B cell (primary cell): Measurements from ENCODE around the gene ERCC8.

Source experiments
- EZH2 ChIP-seq: IDR thresholded peaks from 2 replicates; pipeline ENCODE4 v1.6.1; 2012; ENCODE audit warnings: borderline replicate concordance, low read depth, mild to moderate bottlenecking, moderate library complexity, low read length; ENCODE audit not compliant: insufficient read depth, poor library complexity, severe bottlenecking
- TF ChIP-seq, protein P1 (sequence below): fragments of 200-600 bp; IDR thresholded peaks from one replicate; pipeline ENCODE4 v1.8.0; 2022; ENCODE audit warnings: antibody characterized with exemption, mild to moderate bottlenecking

DNA sequence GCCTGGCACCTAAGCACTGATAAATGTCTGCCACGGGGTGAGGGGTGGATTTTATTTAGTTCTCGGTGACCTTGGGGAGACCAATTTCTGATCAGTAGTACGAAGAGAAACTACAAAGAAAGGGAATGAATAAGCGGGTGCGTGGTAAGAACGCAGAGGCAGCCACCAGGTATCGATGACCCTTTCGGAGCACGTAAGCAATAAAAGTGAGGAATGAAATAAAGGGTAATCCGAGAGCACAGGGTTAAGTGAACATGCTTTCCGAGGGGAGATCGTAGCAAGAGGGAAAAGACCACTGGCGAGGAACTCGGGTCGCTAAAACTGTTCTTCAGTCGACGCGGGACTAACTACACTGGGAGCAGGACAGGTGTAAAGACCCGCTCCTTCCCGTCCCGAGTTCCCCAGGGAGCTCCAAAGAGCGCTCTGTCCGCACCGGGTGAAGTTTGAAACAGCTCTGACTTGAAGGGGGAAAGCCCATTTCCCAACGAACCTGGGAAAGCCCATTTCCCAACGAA lies 101.9 kb downstream of the ERCC8 start:
- TF ChIP-seq, protein P1, sequence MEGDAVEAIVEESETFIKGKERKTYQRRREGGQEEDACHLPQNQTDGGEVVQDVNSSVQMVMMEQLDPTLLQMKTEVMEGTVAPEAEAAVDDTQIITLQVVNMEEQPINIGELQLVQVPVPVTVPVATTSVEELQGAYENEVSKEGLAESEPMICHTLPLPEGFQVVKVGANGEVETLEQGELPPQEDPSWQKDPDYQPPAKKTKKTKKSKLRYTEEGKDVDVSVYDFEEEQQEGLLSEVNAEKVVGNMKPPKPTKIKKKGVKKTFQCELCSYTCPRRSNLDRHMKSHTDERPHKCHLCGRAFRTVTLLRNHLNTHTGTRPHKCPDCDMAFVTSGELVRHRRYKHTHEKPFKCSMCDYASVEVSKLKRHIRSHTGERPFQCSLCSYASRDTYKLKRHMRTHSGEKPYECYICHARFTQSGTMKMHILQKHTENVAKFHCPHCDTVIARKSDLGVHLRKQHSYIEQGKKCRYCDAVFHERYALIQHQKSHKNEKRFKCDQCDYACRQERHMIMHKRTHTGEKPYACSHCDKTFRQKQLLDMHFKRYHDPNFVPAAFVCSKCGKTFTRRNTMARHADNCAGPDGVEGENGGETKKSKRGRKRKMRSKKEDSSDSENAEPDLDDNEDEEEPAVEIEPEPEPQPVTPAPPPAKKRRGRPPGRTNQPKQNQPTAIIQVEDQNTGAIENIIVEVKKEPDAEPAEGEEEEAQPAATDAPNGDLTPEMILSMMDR, result no peak
- no peak for TF ChIP-seq EZH2
